Activated gamma-delta T cell (primary cell): ENCODE results near the gene PPP5C.
"Not testable (repeated sequence)": the region's sequence is repeated elsewhere in the genome, so short reads cannot be mapped to it uniquely, and the experiment has no call there.

ENCODE experiments used
- DNase-seq: peaks from one replicate; lab custom pipeline; 2025; lab: John Stamatoyannopoulos, UW

PPP5C gene

GRCh38 chr19:46433470-46433869 is 86.6 kb downstream of the PPP5C start:
- DNase-seq = not testable (repeated sequence)

GRCh38 chr19:46435009-46435408 is 88.1 kb downstream of the PPP5C start:
- no peak for DNase-seq

- DNase-seq = not testable (repeated sequence)
Measured at GRCh38 chr19:46435689-46436088, 88.8 kb downstream of the PPP5C start.
